HG02885 (cell line): Measurements from ENCODE around the gene ZNF202.
"Not testable (repeated sequence)": the region's sequence is repeated elsewhere in the genome, so short reads cannot be mapped to it uniquely, and the experiment has no call there.

Experiments
- ATAC-seq: cut with Tn5 transposase; IDR thresholded peaks from one replicate; pipeline ENCODE4 v1.9.1; 2021; ENCODE audit warnings: mild to moderate bottlenecking; ENCODE audit not compliant: unreplicated experiment, poor library complexity

Gene ZNF202

GRCh38 chr11:123742031-123742723 lies 717 bp upstream of the ZNF202 start:
- no peak for ATAC-seq

GRCh38 chr11:123740787-123741158 lies 687 bp downstream of the ZNF202 start:
- peak; percentile 2 for ATAC-seq

DNA sequence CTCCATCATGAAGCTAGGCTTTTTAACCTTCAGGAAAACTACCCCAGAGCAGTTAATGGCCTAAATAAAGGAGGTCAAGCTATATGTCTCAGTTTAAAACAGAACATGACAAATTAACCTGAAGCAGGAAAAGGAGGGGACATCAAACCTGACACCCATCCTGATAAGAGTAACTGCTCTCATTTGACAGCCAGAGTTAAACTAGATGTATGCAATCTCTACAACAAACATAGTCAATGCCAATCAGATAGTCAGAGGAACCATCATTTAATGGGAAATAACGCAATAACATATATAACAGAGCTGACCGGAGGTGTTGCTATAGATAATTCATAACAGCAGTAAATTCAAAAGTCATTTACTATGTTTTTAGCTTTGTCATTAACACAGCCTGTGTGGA lies 3.1 kb downstream of the ZNF202 start:
- ATAC-seq, result no peak

- no peak for ATAC-seq
Measured at GRCh38 chr11:123736769-123737168, 4.7 kb downstream of the ZNF202 start.

DNA sequence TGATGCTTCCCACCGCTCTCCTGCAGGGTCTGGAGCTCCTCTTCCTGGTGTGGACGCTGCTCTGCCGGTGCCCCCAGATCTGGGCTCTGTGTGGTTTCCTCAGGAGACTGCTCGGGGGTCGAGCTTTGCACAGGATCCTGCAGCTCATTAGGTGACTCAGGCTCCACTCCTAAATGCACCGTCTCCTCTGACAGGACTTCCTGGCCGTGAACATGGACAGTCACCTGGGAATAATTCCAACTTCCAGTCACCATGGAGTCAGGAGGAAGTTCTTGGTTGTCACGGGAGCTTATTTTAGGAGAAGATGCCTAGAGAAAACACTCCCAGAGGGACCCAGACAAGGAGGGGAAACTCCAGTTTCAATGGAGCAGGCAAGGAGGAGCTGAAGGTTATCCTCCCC lies 11.9 kb downstream of the ZNF202 start:
- no peak for ATAC-seq

DNA sequence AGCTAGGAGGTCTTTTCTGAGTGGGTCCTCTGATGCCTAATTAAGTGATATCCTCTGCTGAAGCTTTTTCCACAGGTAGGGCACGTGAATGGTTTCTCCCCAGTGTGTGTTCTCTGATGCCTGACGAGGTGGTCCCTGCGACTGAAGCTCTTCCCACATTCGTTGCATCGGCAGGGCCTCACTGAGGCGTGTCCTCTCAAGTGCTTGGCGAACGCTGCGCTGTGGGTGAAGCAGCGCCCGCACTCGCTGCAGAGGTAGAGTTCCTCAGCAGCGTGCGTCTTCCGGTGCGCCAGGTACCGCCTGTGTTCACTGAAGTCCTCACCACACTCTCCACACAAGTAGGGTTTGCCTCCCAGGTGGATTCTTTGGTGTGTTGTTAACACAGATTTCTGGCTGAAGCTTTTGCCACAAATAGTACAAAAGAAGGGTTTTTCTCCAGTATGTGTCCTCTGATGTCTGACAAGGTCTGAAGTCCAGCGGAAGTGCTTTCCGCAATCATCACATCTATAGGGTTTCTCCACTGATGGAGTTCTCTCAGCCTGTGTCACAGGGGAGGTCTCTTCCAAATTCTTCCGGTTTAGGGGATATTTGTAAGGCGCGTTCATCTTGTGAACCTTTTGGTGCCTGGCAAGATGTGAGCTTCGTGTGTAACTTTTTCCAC lies 15.3 kb downstream of the ZNF202 start:
- no peak for ATAC-seq

DNA sequence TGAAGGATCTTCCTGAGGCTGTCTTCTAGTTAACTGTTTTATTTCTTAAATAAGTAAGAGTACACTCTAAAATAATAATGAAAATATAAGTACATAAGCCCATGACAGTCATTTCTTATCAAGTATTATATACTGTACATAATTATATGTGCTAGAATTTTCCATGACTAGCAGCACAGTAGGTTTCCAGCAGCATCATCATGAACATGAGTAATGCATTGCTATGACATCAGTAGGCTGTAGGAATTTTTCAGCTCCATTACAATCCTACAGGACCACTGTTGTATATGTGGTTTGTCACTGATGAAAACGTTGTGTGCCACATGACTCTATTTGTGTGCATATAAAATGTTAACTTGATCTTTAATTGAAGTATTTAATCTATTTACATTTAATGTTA lies 22.0 kb downstream of the ZNF202 start:
- no peak for ATAC-seq

GRCh38 chr11:123718469-123718868 lies 23.0 kb downstream of the ZNF202 start:
- no peak for ATAC-seq

DNA sequence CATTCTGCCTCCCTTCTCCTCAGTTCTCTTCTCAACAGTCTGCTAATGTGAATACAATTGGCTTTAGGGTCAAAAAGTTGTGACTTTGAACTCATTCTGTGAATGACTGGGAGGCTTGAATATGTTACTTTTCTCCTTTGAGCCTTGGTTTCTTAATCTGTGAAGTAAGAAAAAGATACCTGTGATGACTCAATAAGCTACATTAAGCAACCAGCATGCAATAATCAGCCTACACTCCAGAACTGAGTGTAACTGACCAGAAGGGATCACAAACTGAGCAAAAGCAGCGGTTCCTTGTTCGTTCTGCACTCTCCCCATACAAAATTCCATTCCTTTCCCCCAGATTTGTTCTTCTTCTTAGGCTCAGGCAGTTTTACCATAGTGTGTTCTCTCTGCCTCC lies 23.4 kb downstream of the ZNF202 start:
- ATAC-seq, result no peak

- ATAC-seq, result not testable (repeated sequence)
Measured at GRCh38 chr11:123712627-123713026, 28.8 kb downstream of the ZNF202 start.

GRCh38 chr11:123707606-123708205 lies 33.8 kb downstream of the ZNF202 start:
- ATAC-seq, result no peak

- no peak for ATAC-seq
Measured at GRCh38 chr11:123707206-123707605, 34.3 kb downstream of the ZNF202 start.

DNA sequence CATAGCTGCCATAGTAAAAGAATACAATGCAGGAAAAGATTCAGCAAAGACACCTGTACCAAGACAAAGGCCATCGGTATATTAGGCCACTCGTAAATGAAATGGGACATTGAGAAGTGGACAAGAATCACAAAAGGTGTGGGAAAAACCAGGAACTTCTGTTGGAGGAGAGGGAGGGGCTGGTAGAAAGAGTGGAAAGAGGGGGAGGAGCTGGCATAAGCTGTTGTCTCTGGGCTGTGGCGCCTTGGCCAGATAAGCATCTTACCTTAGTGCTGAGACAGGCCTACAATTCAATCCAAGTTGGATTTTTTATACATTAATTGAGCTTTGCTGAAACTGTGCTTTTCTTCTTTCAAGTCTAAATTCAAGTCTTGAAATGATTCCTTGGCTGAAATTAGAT lies 37.1 kb downstream of the ZNF202 start:
- ATAC-seq, result no peak

DNA sequence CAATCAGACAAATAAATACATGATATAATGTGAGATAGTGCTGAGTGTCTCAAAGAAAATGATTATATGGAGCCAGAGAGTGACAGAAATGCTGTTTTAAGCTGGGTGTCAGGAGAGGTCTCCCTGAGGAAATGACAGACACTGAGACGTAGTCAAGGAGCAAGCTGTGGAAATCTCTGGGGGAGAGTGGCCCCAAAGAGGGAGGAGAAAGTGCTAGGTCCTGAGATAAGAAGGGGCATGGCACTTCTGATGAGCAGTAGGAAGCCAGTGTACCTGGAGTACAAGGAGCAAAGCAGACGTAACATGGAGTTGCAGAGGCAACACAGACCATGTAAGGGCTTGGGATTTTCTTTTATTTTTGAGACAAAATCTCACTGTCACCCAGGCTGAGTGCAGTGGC lies 38.8 kb downstream of the ZNF202 start:
- ATAC-seq, result no peak

- ATAC-seq, result no peak
Measured at GRCh38 chr11:123702139-123702538, 39.3 kb downstream of the ZNF202 start.

GRCh38 chr11:123700772-123701171 lies 40.7 kb downstream of the ZNF202 start:
- no peak for ATAC-seq

DNA sequence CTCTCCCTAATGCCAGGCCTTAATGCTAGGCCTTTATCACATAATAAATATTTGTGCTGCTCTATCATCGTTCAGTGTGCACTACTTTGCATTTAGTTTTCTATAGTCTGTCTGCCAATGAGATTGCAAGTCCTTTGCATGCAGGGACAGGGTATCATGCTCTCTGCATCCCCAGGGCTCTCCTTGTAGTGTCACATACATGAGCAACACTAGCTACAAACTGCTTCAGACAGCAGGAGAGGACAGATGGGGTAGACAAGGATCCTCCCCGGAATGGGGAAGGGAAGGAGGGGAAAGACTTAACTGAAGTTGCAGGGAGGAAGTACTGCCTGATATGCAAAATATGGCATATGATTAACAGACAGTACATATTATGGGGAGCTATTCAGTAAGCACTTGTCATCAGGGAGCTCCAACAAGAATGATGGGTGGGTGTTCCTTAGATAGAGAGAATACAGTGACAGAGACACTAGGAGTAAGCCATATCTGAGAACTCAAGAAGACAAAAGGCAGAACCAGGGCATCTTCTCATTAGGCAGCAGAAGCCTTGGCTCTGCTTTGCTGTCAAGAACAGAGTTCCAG lies 42.8 kb downstream of the ZNF202 start:
- ATAC-seq, result no peak

GRCh38 chr11:123696183-123696582 lies 45.3 kb downstream of the ZNF202 start:
- no peak for ATAC-seq

DNA sequence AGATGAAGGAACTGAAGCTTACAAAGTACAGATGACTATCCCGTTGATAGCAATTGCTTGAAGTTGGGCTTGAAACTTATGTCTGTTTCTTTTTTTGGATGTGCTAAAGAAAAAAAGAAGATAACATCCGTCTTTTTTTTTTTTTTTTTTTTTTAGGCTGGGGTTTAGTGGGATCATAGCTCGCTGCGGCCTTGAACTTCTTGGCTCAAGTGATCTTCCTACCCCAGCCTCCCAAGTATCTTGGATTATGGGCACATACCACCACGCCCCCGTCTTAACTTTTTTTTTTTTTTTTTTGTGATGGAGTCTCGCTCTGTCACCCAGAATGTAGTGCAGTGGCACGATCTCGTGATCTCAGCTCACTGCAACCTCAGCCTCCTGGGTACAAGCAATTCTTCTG lies 46.2 kb downstream of the ZNF202 start:
- no peak for ATAC-seq

- no peak for ATAC-seq
Measured at GRCh38 chr11:123694551-123694950, 46.9 kb downstream of the ZNF202 start.

GRCh38 chr11:123692961-123693360 lies 48.5 kb downstream of the ZNF202 start:
- no peak for ATAC-seq
